Stimulated activated CD4-positive, alpha-beta T cell treated with anti-CD3 and anti-CD28 coated beads, Interleukin-1b, Interleukin-23, amount 100 ng/mL, for 1 hour (primary cell): ENCODE data around the gene LDAH.

Experiments
- DNase-seq, 2 donors: peaks; one replicate each; pipeline ENCODE4 v3.0.0-alpha.2; 2020; ENCODE audit warnings: low read depth in 2 of 2

Gene LDAH

GRCh38 chr2:20638646-20639430 lies 184.1 kb downstream of the LDAH start:
- DNase-seq: no peak

- DNase-seq: no peak
Observed at GRCh38 chr2:20638014-20638413, 184.9 kb downstream of the LDAH start.

- DNase-seq: no peak
Observed at GRCh38 chr2:20637147-20637546, 185.8 kb downstream of the LDAH start.

GRCh38 chr2:20635675-20636584 lies 187.0 kb downstream of the LDAH start:
- no peak for DNase-seq

GRCh38 chr2:20635113-20635510 lies 187.8 kb downstream of the LDAH start:
- no peak for DNase-seq

GRCh38 chr2:20634507-20635112 lies 188.3 kb downstream of the LDAH start:
- no peak for DNase-seq
